ENCODE data around the gene AP1G1. TPM values are rescaled to one million over a fixed set of nuclear protein-coding genes. Genes with fewer than 3 reads are reported as not detected.
"Not testable (repeated sequence)": the region's sequence is repeated elsewhere in the genome, so short reads cannot be mapped to it uniquely, and the experiment has no call there.

The AP1G1 gene
- total RNA-seq, 1 donor from 2014 or later: 90.0 TPM

DNA sequence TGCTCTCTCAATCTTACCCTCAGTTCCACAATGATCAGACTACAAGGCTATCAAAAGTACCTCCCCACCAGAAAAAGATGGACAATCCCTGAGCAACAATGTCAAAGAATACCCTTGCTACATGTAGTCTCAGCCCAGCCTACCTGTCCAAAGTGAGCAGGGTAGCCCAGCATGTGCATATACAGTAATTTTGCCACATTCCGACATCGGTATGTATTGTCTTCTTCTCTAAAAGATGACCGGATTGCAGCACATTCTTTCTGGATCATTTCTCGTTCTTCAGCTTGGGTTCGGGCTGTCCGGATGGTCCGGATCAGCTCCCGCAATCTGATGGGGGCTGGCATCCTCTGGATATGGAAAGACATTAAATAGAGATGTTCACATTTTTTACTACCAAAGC lies 19.5 kb downstream of the AP1G1 start:
- DNase-seq (no peak), ATAC-seq (no peak)
- H3K4me1 ChIP-seq: peaks cover 16% of the 10 kb centered on the region
- no peak overlapping the region for H3K4me3 ChIP-seq
- H3K27ac ChIP-seq: no peak overlapping the region
- TF ChIP-seq, protein P1, sequence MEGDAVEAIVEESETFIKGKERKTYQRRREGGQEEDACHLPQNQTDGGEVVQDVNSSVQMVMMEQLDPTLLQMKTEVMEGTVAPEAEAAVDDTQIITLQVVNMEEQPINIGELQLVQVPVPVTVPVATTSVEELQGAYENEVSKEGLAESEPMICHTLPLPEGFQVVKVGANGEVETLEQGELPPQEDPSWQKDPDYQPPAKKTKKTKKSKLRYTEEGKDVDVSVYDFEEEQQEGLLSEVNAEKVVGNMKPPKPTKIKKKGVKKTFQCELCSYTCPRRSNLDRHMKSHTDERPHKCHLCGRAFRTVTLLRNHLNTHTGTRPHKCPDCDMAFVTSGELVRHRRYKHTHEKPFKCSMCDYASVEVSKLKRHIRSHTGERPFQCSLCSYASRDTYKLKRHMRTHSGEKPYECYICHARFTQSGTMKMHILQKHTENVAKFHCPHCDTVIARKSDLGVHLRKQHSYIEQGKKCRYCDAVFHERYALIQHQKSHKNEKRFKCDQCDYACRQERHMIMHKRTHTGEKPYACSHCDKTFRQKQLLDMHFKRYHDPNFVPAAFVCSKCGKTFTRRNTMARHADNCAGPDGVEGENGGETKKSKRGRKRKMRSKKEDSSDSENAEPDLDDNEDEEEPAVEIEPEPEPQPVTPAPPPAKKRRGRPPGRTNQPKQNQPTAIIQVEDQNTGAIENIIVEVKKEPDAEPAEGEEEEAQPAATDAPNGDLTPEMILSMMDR (IDR thresholded peaks at IDR 0.05): no peak
- H3K9me3 ChIP-seq: no peaks in the 10 kb centered on the region
- intact Hi-C loops (cut with DNase I): no loop called here
- H3K36me3 ChIP-seq: peaks cover 40% of the 10 kb centered on the region
- no peaks in the 10 kb centered on the region for H3K27me3 ChIP-seq

DNA sequence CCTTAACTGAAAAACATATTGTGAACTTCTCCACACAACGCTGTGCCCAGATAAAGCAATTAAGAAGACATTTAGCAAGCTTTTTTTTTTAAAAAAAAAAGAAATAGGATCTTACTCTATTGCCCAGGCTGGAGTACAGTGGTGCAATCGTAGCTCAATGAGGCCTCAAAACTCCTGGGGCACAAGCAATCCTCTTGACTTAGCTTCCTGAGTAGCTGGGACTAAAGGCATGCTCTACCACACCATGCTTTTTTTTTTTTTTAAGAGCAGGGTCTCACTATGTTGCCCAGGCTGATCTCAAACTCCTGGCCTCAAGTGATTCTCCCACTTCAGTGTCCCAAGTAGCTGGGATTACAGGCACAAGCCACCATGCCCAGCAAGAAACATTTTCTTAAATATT lies 20.1 kb downstream of the AP1G1 start:
- Histone ChIP-seq H3K4me1 (peaks cover 11% of the 10 kb centered on the region), H3K36me3 (peaks cover 43% of the 10 kb centered on the region), H3K27ac (no peak overlapping the region), H3K4me3 (no peak overlapping the region), H3K9me3 (no peaks in the 10 kb centered on the region), H3K27me3 (no peaks in the 10 kb centered on the region)
- TF ChIP-seq, protein P1 (IDR thresholded peaks at IDR 0.05): no peak
- ATAC-seq: no peak
- intact Hi-C loops (cut with DNase I): no loop called here
- DNase-seq: no peak

DNA sequence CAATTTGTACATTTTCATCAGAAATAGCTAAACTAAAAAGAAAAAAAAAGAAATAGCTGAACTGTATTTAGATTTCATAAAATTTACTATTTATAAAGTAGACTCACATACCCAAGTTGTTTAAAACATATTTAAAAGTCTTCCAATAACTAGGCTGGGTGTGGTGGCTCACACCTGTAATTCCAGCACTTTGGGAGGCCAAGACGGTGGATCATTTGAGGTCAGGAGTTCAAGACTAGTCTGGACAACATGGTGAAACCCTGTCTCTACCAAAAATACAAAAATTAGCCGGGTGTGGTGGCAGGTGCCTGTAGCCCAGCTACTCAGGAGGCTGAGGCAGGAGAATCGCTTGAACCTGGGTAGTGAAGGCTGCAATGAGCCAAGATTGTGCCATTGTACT lies 23.5 kb downstream of the AP1G1 start:
- H3K27me3 ChIP-seq; H3K27ac ChIP-seq; H3K4me1 ChIP-seq; ATAC-seq; DNase-seq; intact Hi-C loops (cut with DNase I); H3K9me3 ChIP-seq; H3K4me3 ChIP-seq: not testable (repeated sequence)
- H3K36me3 ChIP-seq: peaks cover 48% of the 10 kb centered on the region

DNA sequence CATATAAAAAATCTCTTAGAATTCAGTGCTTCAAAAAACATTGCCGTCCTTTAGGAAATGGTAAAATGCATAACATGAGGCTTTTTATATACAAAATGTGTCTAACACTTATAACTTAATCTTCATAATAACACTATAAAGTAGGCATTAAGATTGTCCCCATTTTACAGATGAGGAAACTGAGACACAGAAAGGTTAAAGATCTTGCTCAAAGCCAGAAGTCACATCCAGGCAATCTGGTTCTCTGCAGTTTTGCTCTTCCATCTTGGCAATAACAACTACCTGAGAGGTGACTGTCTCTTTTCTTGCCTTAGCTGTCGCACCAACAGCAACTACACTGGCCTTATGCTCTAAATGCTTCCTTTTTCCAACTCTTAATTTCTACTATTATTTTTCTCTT lies 24.5 kb downstream of the AP1G1 start:
- peaks cover 43% of the 10 kb centered on the region for H3K36me3 ChIP-seq

DNA sequence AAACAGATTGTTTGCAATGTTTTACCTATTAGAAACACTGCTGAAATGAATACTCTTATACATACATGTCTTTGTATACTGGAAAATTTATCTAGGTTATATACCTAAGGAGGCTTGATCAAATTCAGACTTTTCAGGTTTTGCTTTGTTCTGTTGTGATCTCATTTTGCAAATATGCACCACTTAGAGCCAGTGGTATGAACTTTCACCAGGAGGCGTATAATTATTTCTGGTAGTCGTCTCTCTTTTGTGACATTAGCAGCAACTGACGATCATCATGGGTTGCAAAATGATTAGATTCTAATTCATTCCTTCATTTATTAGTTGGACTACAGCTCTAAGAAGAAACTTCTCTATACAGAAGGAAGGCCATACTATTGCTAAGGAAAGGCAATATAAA lies 26.9 kb downstream of the AP1G1 start:
- ATAC-seq (peak; percentile 35), DNase-seq (no peak)
- intact Hi-C loops (cut with DNase I): no loop called here
- H3K27me3 ChIP-seq: no peaks in the 10 kb centered on the region
- H3K27ac ChIP-seq: no peak overlapping the region
- H3K36me3 ChIP-seq: peaks cover 21% of the 10 kb centered on the region
- no peak overlapping the region for H3K4me3 ChIP-seq
- no peaks in the 10 kb centered on the region for H3K9me3 ChIP-seq
- TF ChIP-seq, protein P1 (IDR thresholded peaks at IDR 0.05): no peak
- H3K4me1 ChIP-seq: peaks cover 3% of the 10 kb centered on the region

More for the DNA sequence above, 24.5 kb downstream of the AP1G1 start:
- Histone ChIP-seq H3K9me3 (no peaks in the 10 kb centered on the region), H3K27me3 (no peaks in the 10 kb centered on the region), H3K27ac (no peak overlapping the region), H3K4me1 (no peaks in the 10 kb centered on the region), H3K4me3 (no peak overlapping the region)
- intact Hi-C loops (cut with DNase I): no loop called here
- TF ChIP-seq, protein P1 (IDR thresholded peaks at IDR 0.05): no peak
- no peak for DNase-seq
- ATAC-seq: no peak

DNA sequence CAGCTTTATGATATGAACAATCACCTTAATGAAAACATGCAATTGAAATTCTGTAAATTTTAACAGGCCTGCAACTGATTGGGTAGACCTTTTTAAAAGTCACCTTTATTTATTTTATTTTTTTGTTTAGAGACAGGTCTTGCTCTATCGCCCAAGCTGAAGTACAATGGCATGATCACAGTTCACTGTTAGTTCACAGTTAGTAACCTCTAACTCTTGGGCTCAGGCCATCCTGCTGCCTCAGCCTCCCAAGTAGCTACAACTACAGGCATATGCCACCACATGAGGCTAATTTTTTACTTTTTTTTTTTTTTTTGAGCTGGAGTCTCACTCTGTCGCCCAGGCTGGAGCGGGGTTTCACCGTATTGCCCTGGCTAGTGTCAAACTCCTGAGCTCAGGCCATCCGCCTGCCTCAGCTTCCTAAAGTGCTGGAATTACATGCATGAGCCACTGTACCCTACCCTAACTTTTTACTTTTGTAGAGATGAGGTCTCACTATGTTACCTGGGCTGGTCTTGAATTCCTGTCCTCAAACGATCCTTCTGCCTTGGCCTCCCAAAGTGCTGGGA lies 28.0 kb downstream of the AP1G1 start:
- no peak overlapping the region for H3K4me3 ChIP-seq
- peaks cover 26% of the 10 kb centered on the region for H3K36me3 ChIP-seq
- H3K27ac ChIP-seq: no peak overlapping the region
- TF ChIP-seq, protein P1 (IDR thresholded peaks at IDR 0.05): no peak
- DNase-seq: no peak
- no peaks in the 10 kb centered on the region for H3K9me3 ChIP-seq
- ATAC-seq: no peak
- peaks cover 3% of the 10 kb centered on the region for H3K4me1 ChIP-seq
- intact Hi-C loops (cut with DNase I): no loop called here
- no peaks in the 10 kb centered on the region for H3K27me3 ChIP-seq

All from upper lobe of right lung (tissue), 1 donor.